ENCODE measurements around the gene ANAPC10.
"Not testable (repeated sequence)": the region's sequence is repeated elsewhere in the genome, so short reads cannot be mapped to it uniquely, and the experiment has no call there.

The ANAPC10 gene

DNA sequence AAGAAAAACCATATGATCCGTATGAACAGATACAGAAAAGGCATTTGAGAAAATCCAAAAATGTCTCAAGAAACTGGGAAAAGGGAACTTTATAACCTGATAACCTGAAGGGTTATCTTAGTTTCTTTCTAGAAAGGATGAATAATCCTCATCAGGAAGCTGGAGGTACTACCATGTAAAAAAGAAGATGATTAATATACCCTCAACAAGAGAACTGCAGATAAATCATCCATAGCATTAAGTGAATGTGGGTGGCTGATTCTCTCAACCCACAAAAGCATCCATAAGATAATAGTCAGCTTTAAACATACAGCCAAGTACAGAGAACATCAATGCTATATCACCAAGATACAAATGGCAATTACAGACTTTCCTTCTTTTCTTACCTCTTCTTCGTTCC, 26.4 kb downstream of the ANAPC10 start:
- DNase-seq (ENCODE audit: low spot score): no peak

DNA sequence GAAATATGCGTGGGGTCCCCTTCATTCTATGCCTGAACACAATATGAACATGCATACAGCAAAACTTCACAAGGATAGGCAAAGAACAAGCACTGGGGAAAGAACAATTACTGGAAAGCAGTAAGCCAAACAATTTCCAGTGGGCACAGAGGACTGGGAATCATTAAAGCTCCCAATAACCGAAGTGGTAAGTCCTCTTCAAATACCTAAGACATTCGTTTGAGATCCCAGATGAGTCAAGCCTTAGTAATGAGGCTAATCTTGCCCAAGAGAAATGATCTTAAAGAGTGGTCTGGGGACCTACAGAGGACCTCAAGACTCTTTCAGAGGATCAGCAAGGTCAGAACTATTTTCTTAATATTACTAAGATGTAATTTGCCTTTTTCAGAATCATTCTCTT, 28.6 kb downstream of the ANAPC10 start:
- no peak for DNase-seq (ENCODE audit: low spot score)

DNA sequence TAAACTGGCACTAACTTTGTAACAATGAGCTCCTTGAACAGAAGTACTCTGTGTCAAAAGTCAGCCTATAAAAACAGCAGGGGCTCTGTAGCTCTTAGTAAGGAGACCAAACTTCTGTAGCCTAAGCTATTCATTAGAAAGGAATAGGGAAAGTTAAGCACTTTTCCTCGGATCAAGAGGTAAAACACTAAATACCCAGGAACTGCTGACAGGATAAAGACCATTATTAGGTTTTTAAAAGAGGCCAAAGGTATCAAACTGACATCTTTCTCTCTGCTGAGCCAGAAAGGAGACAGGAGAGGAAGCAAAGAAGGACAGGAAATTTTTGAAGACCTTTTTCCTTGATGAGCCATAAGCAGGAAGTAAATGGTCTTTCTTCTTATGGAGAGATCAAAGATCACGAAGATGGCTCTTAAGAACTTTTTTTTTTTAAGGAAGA, 31.9 kb downstream of the ANAPC10 start:
- DNase-seq (ENCODE audit: low spot score): no peak

DNA sequence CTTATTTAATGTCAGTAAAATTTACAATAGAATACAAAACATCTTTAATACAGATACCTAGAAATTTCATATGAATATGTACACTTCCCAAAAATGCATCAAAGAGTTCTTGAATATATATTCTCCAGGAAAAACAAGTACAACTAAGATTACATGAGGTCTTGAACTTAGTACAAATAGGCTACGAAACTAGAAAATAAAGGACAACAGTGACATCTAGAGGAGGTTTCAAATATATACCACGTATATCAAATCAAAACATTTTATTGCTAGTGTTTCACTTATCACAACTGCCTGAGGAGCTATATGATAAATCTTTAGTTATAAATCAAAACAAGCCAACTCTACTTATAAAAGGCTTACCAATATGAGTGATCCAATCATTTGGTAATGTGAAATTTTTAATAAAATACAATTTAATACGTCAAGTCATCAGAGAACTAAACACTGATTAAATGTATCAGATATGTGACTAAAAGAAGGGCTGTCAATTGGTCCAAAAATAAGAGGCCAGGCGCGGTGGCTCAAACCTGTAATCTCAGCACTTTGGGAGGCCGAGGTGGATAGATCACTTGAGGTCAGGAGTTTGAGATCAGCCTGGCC, 36.6 kb downstream of the ANAPC10 start:
- DNase-seq (ENCODE audit: low spot score): no peak

DNA sequence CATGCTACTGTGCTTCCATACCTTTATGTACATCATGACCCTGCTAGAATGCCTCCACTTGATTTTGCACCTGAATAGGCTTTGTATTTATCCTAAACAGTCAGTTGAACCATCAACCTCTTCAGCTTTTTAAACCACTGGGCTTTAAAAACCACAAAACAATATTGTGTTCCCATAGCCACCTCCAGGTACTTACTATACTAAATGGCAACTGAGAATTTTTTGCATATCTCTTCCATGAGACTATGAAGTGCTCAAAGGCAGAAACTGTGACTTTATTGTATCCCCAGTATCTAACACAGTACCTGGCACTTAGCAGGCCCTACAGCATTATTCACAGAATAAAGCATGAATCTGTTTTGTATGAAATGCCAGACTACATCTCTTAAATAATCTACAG, 39.7 kb downstream of the ANAPC10 start:
- no peak for DNase-seq (ENCODE audit: low spot score)

DNA sequence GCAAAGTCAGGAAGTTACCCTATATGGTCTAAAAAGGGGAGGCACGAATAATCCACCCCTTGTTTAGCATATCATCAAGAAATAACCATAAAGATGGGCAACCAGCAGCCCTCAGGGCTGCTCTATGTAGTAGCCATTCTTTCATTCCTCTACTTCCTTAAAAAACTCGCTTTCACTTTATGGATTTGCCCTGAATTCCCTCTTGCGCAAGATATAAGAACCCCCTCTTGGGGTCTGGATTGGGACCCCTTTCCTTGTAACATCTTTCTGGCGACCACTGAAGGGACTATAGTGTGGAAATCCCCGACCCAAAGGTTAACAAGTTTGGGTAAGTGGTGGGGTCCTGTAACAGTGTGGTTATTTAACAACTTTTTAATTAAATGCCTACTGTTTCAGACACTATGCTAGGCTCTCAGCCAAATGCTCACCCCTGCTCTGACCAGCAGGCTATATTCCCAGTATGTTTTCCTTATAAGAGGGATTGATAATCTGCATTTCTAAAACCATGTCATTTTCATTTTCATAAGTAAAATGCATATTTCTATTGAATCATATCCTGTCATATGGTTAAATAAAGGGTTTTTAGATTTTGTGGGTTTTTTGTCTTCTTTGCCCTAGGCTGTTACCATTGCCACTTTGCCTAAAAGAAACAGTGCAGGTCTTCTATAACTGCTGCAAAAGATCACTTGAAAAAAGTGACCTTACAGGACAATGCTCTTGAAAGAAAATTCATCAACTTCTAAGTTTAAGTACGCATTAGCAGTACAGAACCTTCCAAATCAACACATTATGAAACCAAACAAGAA, 41.5 kb downstream of the ANAPC10 start:
- no peak for DNase-seq (ENCODE audit: low spot score)

DNA sequence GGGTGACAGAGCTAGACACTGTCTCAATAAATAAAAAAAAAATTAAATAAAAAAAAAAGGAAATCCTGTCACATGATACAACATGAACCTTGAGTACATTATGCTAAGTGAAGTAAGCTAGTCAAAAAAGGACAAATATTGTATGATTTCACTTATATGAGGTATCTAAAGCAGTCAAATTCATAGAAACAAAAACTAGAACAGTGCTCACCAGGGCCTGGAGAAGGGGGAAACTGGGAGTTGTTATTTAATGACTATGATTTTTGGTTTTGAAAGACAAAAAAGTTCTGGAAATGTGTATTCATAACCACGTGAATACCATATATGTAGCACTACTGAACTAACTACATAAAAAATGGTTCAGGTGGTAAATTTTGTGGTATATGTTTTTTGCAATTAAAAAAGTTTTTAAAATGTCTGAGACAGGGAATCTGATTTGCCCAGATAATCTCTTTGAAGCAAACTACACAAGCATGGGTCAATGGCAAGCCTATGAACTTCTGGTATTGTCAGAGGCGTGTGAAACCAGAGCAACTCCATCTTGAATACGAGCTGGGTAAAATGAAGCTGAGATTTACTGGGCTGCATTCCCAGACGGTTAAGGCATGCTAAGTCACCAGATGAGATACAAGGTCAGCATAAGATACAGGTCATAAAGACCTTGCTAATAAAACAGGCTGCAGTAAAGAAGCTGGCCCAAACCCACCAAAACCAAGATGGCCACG, 42.3 kb downstream of the ANAPC10 start:
- DNase-seq (ENCODE audit: low spot score): no peak

DNA sequence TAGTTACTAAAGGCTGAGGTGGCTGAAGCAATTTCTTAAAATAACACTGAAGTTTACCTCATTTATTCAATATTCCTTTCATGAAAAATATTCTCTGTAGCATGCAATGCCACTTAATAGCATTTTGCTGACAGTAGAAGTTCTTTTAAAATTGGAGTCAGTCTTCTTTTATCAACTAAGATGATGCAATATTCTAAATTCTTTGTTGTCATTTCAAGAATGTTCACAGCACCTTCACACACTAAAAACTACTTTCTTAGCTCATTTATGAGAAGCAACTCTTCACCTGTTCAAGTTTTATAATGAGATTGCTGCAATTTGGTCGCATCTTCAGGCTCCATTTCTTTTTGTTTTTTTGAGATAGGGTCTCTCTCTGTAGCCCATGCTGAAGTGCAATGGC, 48.8 kb downstream of the ANAPC10 start:
- DNase-seq (ENCODE audit: low spot score): no peak

DNA sequence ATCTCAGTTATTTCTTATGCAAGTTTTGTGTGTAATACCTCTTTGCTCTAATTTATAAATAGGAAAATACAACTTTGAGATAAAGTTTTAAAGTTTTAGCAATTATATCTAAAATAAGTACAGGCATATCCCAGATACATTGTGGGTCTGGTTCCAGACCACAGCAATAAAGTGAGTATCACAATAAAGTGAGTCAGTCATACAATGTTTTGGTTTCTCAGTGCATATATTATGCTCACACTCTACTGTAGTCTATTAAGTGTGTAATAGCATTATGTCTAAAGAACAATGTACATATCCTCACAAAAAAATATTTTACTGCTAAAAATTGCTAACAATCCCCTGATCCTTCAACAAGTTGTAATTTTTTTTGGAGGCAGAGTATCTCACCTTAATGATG, 49.2 kb downstream of the ANAPC10 start:
- no peak for DNase-seq (ENCODE audit: low spot score)

DNA sequence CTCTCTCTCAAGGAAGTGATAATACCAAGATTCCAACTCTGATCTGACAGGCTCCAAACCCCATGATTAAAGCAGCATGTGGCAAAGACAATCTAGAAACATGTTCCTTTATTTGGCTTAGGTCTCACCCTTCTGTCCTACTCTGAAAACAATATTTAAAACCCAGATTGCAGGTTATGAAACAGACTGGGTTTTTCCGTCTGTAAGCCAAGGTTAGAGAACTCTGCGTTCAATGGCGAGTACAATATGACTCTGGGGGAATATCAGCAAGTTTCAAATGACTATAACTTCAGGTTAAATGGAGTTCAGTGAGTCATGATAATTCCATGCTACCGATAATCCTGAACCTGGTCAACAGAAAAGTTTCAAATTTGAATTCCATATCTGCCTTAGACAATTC, 50.8 kb downstream of the ANAPC10 start:
- DNase-seq (ENCODE audit: low spot score): no peak

DNA sequence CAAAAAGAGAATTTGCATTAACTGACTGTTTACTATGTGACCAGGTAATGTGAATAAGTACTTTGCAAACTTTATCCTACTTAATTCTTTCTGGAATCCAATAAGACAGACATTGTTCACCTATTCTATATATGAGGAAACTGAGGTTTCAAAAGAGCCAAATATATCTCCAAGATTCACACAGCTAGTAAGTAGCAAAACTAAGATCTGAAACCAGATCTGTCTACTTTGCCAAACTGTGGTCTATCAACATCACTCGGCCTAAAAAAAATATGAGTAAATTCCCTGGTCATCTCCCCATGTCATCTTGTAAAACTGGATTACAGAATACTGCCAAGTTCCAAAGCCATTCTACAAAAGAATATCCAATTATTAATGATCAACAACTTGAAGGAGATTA, 52.8 kb downstream of the ANAPC10 start:
- no peak for DNase-seq (ENCODE audit: low spot score)

DNA sequence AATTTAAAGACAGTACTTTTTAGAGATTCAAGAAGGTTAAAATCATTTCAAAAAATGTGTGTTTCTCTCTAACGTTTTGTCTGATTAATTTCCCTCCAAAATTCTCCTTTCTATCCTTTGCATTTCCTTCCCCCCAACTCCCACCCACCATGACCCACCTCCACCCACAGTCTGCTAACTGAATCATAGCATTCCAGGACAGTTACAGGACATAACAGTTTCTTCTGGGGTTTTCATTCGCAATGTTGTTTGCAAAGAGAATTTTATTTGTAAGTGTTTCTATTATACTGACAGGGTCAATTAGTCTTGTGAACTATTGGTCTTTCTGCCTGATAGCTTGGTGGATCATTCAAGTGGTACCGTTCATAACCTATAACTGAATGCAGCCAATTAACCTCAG, 53.7 kb downstream of the ANAPC10 start:
- no peak for DNase-seq (ENCODE audit: low spot score)

DNA sequence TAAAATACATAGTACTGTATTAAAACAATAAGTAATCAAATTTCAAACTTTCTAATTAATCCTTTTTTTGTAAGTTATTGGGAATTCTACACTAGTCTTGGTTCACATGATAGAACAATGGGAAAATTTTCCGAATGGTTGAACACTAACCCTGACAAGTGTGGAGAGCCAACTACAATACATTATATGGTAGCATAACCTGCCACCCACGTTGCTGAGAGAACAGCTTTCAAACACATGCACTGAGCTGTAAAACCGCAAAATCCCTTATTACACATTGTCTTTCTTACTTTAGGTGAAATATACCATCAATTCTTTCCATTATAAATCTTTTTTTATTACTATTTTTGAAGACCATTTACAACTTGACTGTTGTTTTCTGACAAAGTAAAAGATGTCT, 54.7 kb downstream of the ANAPC10 start:
- no peak for DNase-seq (ENCODE audit: low spot score)

DNA sequence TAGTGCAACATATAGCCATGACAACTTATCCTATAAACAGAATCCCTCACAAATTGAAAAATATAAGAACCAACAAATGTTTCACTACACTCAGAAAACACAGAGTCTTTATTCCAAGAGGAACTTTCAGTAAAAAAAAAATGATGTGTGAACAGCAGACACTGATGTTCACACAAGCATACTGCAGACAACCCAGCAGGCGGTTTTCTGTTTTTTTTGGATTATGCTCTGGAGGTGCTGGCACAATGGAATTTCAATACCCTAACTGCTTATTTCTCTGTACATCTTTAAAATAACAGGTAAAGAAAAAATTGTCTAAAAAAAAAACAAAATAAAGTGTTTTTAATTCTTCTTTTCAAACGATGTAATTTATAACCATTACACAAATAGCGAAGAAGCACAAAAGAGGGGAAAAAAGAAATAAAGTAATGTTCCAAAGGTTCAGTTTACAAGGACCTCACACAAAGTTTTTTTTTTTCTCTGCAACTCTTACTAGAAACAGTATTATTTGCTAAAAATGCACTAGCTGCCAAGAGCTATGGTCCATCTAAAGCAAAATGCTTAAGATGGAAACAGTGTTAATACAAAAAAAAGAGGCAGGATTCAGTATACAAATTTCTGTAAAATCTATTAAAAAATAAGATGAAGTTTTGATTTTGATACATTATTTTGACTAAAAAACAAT, 55.3 kb downstream of the ANAPC10 start:
- DNase-seq (ENCODE audit: low spot score): no peak

DNA sequence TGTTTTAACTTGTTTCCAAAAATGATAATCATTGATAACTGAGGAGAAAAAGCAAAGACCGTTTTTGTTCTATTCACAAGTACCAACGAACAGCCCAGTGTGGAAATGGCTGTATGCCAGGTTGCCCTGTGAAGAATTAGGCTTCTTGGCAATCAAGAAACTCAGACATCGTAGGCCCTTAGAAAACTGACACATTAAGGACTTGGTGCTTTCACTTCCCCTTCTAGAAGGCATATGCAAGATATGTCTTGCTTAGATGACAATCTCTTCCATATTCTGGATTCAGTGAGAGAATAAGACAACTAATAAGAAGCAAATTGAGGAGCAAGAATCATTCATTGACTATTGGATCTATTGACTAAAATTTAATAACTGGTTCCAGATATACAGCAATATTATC, 56.6 kb downstream of the ANAPC10 start:
- no peak for DNase-seq (ENCODE audit: low spot score)

DNA sequence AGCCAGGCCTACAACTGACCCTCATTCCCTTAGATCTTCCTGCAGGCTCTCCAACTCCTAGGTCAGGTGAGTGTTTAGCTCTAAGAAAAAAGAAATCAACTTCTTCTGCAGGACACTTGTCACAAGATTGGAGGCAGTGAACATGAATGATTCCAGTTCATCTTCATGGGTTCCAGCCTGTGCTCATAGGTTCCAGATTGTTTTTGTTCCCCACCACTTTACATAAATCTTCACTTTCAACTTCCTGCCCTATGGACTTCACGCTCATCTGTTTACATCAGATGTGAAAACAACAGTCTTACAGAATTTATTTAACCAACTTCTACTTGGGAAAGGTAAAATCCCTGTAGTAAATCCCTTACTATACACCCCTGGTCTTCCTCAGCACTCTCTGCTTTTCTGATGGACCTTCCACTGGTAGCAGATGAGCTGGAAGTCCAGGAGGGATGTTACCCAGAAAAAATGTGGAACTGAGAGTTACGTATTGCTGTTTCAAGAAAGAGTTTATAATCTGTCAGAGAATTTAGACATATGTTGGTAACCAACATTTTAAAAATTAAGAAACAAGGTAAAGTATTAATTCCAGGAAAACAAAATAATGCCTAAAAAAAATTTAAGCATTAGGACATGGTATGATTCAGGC, 62.4 kb downstream of the ANAPC10 start:
- no peak for DNase-seq (ENCODE audit: low spot score)

DNA sequence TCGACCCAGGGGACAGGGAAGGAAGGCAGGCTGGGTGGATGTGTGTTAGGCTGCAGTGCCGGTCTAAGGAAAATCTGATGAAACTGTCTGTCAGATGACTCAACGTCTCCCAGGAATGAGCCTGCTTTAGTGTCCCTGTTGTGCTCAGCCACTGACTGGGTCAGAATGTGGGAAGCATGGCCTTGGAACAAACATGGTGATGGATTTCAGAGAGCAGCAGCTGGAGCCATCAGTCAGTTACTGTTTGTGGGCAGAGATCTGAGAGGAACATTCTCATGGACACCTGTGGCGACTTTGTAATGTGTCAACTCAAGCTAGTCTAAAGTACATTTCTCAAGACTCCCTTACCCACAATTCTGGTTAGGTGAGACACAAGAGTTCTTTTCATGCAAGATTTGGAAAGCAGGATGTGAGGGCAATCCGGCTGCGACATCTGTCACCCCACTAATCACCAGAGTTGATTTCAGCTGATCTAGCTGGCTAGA, 63.2 kb downstream of the ANAPC10 start:
- DNase-seq (ENCODE audit: low spot score): no peak

DNA sequence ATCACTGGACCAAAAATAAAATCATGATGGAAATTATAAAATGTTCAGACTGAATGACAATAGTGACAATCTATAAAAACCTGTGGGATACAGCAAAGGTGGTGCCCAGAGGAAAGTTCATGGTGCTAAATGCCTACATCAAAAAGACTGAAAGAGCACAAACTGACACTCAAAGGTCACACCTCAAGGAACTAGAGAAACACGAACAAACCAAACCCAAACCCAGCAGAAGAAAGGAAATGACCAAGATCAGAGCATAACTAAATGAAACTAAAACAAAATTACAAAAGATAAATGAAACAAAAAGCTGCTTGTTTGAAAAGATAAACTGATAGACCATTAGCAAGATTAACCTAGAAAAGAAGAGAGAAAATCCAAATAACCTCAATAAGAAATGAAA, 78.7 kb downstream of the ANAPC10 start:
- no peak for DNase-seq (ENCODE audit: low spot score)

DNA sequence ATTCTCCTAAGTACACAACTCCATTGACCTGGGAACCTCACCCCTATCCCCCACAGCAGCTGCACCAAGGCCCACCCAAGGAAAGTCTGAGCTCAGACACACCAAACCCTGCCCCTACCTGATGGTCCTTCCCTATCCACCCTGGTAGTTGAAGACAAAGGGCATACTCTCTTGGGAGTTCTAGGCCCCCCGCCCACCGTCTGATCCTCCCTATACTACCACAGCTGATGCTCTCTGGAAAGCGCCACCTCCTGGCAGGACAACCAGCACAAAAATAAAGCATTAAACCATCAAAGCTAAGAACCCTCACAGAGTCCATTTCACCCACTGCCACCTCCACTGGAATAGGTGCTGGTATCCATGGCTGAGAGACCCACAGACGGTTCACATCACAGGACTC, 83.6 kb downstream of the ANAPC10 start:
- DNase-seq (ENCODE audit: low spot score): no peak

DNA sequence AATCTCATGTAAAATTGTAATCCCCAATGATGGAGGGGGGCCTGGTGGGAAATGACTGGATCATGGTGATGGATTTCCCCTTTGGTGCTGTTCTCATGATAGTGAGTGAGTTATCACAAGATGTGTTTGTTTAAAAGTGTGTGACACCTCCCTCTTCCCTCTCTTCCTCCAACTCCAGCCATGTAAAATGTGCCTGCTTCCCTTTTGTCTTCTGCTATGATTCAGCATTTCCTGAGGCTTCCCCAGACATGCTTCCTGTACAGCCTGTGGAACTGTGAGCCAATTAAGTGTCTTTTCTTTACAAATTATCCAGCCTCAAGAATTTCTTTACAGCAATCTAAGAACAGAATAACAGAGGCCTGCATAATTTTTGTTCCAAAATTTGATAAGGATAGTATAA, 85.2 kb downstream of the ANAPC10 start:
- no peak for DNase-seq (ENCODE audit: low spot score)

DNA sequence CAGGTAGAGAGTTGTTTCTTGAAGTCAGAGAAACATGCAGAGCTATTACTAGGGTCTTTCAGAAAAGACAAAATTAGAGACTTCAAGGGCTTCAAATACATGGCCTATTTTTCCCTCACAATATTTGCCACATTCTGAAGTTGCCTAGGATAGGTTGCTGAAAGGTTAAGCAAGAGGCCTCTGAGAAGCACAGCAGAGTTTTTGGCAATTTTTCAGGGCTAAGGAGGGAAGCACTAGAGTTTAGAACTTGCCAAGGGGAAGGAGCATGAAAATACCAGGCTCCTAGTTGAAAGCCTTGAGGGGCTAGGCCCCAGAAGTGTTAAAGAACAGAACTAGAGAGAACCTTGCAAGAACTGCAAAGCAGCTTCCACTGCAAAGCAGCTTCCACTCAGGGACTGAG, 86.4 kb downstream of the ANAPC10 start:
- DNase-seq (ENCODE audit: low spot score): no peak

DNA sequence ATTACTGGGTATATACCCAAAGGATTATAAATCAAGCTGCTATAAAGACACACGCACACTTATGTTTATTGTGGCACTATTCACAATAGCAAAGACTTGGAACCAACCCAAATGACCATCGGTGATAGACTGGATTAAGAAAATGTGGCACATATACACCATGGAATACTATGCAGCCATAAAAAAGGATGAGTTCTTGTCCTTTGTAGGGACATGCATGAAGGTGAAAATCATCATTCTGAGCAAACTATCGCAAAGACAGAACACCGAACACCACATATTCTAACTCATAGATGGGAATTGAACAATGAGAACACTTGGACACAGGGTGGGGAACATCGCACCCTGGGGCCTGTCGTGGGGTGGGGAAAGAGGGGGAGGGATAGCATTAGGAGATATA, 87.7 kb downstream of the ANAPC10 start:
- DNase-seq (ENCODE audit: low spot score): not testable (repeated sequence)

Measured in ecto neural progenitor cell (in vitro differentiated cells).